GM23338 (cell line): ENCODE measurements around the gene HLCS. TPM values are rescaled to one million over a fixed set of nuclear protein-coding genes. Genes with fewer than 3 reads are reported as not detected.
"Not testable (repeated sequence)": the region's sequence is repeated elsewhere in the genome, so short reads cannot be mapped to it uniquely, and the experiment has no call there.

Experiments used
- ATAC-seq: fragments of 200-7000 bp; cut with Tn5 transposase; 3 replicates; pipeline ENCODE4 v1.9.1; 2020
- DNase-seq: peaks from one replicate; pipeline ENCODE4 v3.0.0-alpha.2; 2015; ENCODE audit warnings: low spot score
- H2AFZ ChIP-seq: fragments of 200-600 bp; sonication (generic); 2 replicates; pipeline ENCODE4 v1.8.0; 2016; ENCODE audit warnings: antibody characterized with exemption, mild to moderate bottlenecking, moderate library complexity
- H3F3A ChIP-seq: fragments of 200-600 bp; sonication (generic); replicated peaks from 2 replicates; pipeline ENCODE4 v1.8.0; 2017; ENCODE audit warnings: antibody characterized with exemption, mixed run types, low read depth
- H3K27ac ChIP-seq: fragments of 200-600 bp; sonication (generic); 2 replicates; pipeline ENCODE4 v1.6.1; 2016; ENCODE audit warnings: low read depth
- H3K27me3 ChIP-seq: fragments of 200-600 bp; sonication (generic); 2 replicates; pipeline ENCODE4 v1.8.0; 2016; ENCODE audit warnings: mild to moderate bottlenecking, mixed run types, moderate library complexity; ENCODE audit not compliant: insufficient read depth
- H3K36me3 ChIP-seq: fragments of 200-600 bp; sonication (generic); 2 replicates; pipeline ENCODE4 v1.8.0; 2016; ENCODE audit warnings: mild to moderate bottlenecking; ENCODE audit not compliant: insufficient read depth
- H3K4me1 ChIP-seq: fragments of 200-600 bp; sonication (generic); 2 replicates; pipeline ENCODE4 v1.8.0; 2016; ENCODE audit warnings: mild to moderate bottlenecking, moderate library complexity; ENCODE audit not compliant: insufficient read depth
- H3K4me2 ChIP-seq: fragments of 200-600 bp; sonication (generic); 2 replicates; pipeline ENCODE4 v1.7.1; 2017; ENCODE audit warnings: mixed run types
- H3K4me3 ChIP-seq: fragments of 200-600 bp; sonication (generic); 2 replicates; pipeline ENCODE4 v1.6.1; 2016; ENCODE audit warnings: mixed run types
- H3K79me2 ChIP-seq: fragments of 200-600 bp; sonication (generic); replicated peaks from 2 replicates; pipeline ENCODE4 v1.8.0; 2017; ENCODE audit warnings: mild to moderate bottlenecking; ENCODE audit not compliant: insufficient read depth
- H3K9me2 ChIP-seq: fragments of 200-600 bp; sonication (generic); 2 replicates; pipeline ENCODE4 v1.8.0; 2017; ENCODE audit not compliant: insufficient read depth
- H4K20me1 ChIP-seq: fragments of 200-600 bp; sonication (generic); replicated peaks from 2 replicates; pipeline ENCODE4 v1.8.0; 2017; ENCODE audit warnings: mild to moderate bottlenecking; ENCODE audit not compliant: insufficient read depth
- H3K27ac Mint-ChIP-seq: 2 replicates; pipeline ENCODE4 v1.8.0; 2020; ENCODE audit warnings: inconsistent platforms, mild to moderate bottlenecking, moderate library complexity, mixed read lengths
- H3K27me3 Mint-ChIP-seq: 3 replicates; pipeline ENCODE4 v1.8.0; 2022; ENCODE audit warnings: low read depth, mild to moderate bottlenecking, moderate library complexity, mixed read lengths, inconsistent platforms; ENCODE audit not compliant: insufficient read depth, poor library complexity
- H3K36me3 Mint-ChIP-seq: 3 replicates; pipeline ENCODE4 v1.8.0; 2021; ENCODE audit warnings: low read depth, mild to moderate bottlenecking, inconsistent platforms, moderate library complexity, mixed read lengths
- H3K4me1 Mint-ChIP-seq: 3 replicates; pipeline ENCODE4 v1.8.0; 2020; ENCODE audit warnings: mild to moderate bottlenecking, inconsistent platforms, mixed read lengths
- H3K4me3 Mint-ChIP-seq: 3 replicates; pipeline ENCODE4 v1.8.0; 2021; ENCODE audit warnings: moderate library complexity, mild to moderate bottlenecking, inconsistent platforms, mixed read lengths
- H3K9me3 Mint-ChIP-seq: 3 replicates; pipeline ENCODE4 v1.8.0; 2020; ENCODE audit warnings: moderate library complexity, mild to moderate bottlenecking, inconsistent platforms, mixed read lengths
- CREB1 ChIP-seq: fragments of 250-450 bp; sonication (Bioruptor Pico); IDR thresholded peaks from 2 replicates; pipeline ENCODE4 v1.5.0; 2020; ENCODE audit warnings: low read depth, mild to moderate bottlenecking, moderate library complexity
- EZH2 ChIP-seq: fragments of 200-600 bp; sonication (generic); IDR thresholded peaks from one replicate; pipeline ENCODE4 v1.8.0; 2017; ENCODE audit warnings: antibody characterized with exemption, mild to moderate bottlenecking, low read depth; ENCODE audit not compliant: unreplicated experiment
- POLR2AphosphoS5 ChIP-seq: IDR thresholded peaks from 2 replicates; pipeline ENCODE4 v1.6.1; 2016; ENCODE audit warnings: antibody characterized with exemption, low read depth
- ZNF114 ChIP-seq: fragments of 250-450 bp; sonication (Bioruptor Pico); IDR thresholded peaks from 2 replicates; pipeline ENCODE4 v1.5.0; 2020; ENCODE audit warnings: mild to moderate bottlenecking, moderate library complexity
- polyA plus RNA-seq: library from polyadenylated mRNA; unstranded; fragments of >200 nt; fragmentation: Nextera tagmentation; extraction: Ambion mirVana; gene quantifications from 2 replicates; pipeline ENCODE4 v1.2.1, GENCODE V29; 2016
- total RNA-seq: library from RNA; depleted of rRNA; stranded (reverse); fragments of >200 nt; shearing (Covaris generic); gene quantifications from 2 replicates; pipeline ENCODE4 v1.2.3, GENCODE V29; 2014
- TF ChIP-seq, protein P1 (sequence below), 2 experiments: fragments of 200-600 bp in 1 of 2; sonication (generic) in 1 of 2; conservative IDR thresholded peaks; 2 replicates each; pipeline versions ENCODE4 v1.5.1 to v1.6.1; 2016 to 2017; ENCODE audit warnings: antibody characterized with exemption in 2 of 2, low read depth in 2 of 2, mild to moderate bottlenecking in 2 of 2, moderate library complexity in 1 of 2
- TF ChIP-seq, protein P2 (sequence below): fragments of 250-450 bp; sonication (Bioruptor Pico); IDR thresholded peaks from 2 replicates; pipeline ENCODE4 v1.5.0; 2020; ENCODE audit warnings: mild to moderate bottlenecking, moderate library complexity

The HLCS gene
- total and polyA plus RNA-seq, 2 experiments from 2014 or later = 6.1 to 14.7 TPM

DNA sequence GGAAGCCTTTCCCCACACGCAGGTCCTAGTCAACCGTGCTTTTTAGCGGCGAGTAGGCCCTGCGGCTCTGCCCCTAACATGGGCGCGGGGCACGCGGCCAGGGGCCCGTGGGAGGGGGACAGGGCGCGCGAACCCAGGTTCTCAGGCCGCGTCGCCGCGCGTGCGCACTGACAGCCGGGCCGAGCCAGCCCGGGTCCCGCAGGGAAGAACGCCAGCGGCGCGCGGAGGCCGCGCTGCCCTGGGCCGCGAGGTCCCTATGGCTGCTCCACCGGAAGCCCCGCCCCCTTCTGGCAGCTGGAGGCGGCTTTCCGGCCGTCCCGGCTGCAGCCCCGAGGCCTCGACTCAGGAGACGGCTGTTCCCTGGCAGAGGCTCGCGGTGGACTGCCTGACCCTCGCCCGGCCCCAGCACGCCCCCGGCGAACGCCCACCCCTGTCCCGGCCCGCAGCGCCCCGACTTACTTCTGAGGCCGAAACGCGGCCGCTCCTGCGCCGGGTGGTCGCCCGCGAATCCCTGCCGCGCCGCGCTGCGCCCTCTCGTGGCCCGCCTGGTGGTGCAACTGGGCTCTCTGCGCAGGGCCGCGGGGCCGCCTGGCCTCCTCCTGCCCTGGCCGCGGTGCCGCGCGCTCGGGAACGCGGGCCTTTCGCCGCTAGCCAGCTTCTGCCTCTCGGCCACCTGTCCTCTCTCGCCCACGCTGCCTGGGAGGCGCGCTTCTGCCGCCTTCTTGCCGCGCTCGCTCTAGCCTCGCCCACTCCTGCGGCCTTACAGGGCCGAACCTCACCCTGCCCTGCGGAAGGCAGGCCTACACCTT is 23.4 kb upstream of the HLCS start:
- Histone ChIP-seq H2AFZ (peak overlapping the region; percentile 86), H3K27ac (peak overlapping the region; percentile 48; the same call in 1 of the 2 replicates), H3K4me1 (peaks cover 19% of the 10 kb centered on the region), H3F3A (peaks cover 12% of the 10 kb centered on the region; the same call in 1 of the 2 replicates), H3K9me2 (no peaks in the 10 kb centered on the region), H3K4me2 (peak overlapping the region; percentile 93), H4K20me1 (no peaks in the 10 kb centered on the region), H3K4me3 (peak overlapping the region; percentile 57), H3K79me2 (no peaks in the 10 kb centered on the region), H3K36me3 (no peaks in the 10 kb centered on the region), H3K27me3 (peaks cover 12% of the 10 kb centered on the region)
- ATAC-seq (peak; percentile 84), DNase-seq (peak; percentile 92)
- TF ChIP-seq ZNF114 (CRISPR knock-in tag) (no peak), POLR2AphosphoS5 (peak; percentile 57)
- TF ChIP-seq, protein P1, sequence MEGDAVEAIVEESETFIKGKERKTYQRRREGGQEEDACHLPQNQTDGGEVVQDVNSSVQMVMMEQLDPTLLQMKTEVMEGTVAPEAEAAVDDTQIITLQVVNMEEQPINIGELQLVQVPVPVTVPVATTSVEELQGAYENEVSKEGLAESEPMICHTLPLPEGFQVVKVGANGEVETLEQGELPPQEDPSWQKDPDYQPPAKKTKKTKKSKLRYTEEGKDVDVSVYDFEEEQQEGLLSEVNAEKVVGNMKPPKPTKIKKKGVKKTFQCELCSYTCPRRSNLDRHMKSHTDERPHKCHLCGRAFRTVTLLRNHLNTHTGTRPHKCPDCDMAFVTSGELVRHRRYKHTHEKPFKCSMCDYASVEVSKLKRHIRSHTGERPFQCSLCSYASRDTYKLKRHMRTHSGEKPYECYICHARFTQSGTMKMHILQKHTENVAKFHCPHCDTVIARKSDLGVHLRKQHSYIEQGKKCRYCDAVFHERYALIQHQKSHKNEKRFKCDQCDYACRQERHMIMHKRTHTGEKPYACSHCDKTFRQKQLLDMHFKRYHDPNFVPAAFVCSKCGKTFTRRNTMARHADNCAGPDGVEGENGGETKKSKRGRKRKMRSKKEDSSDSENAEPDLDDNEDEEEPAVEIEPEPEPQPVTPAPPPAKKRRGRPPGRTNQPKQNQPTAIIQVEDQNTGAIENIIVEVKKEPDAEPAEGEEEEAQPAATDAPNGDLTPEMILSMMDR (conservative IDR thresholded peaks at IDR 0.05; ENCODE audit: low read depth in 2 of 2) = peak in 1 of 2 experiments; percentile 48; a peak in 3 of 4 replicates
- Mint-ChIP-seq H3K4me1 (peaks cover 29% of the 10 kb centered on the region), H3K4me3 (peak overlapping the region; percentile 83), H3K27ac (peak overlapping the region; percentile 93), H3K36me3 (no peaks in the 10 kb centered on the region; the same call in 1 of the 3 replicates), H3K9me3 (no peaks in the 10 kb centered on the region), H3K27me3 (peaks cover 22% of the 10 kb centered on the region)

DNA sequence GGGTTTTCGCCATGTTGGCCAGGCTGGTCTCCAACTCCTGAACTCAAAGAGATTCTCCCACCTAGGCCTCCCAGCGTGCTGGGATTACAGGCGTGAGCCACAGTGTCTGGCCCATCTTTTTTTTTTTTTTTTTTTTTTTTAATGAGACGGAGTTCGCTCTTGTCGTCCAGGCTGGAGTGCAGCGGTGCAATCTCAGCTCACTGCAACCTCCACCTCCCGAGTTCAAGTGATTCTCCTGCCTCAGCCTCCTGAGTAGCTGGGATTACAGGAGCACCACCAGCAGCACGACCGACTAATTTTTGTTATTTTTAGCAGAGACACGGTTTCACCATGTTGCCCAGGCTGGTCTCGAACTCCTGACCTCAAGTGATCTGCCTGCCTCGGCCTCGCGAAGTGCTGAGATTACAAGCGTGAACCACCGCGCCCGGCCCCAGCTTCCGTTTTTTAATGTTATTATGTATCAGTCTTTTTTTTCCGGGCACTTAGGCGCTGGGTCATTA is 22.8 kb upstream of the HLCS start:
- peaks cover 20% of the 10 kb centered on the region for H3K27me3 Mint-ChIP-seq
- not testable (repeated sequence) for H3K27ac Mint-ChIP-seq, H3K9me3 Mint-ChIP-seq, ATAC-seq, H3K9me2 ChIP-seq, DNase-seq, H4K20me1 ChIP-seq, H3K79me2 ChIP-seq, H3K36me3 Mint-ChIP-seq, H3K36me3 ChIP-seq, H3K27ac ChIP-seq
- peaks cover 26% of the 10 kb centered on the region for H3K4me1 Mint-ChIP-seq
- Histone ChIP-seq H3K27me3 (peaks cover 12% of the 10 kb centered on the region), H3K4me3 (peak overlapping the region; percentile 57), H3F3A (peaks cover 12% of the 10 kb centered on the region; the same call in 1 of the 2 replicates), H2AFZ (0 out of 2 replicates have a peak overlapping the region, but pooled peaks have one; percentile 43), H3K4me1 (peaks cover 18% of the 10 kb centered on the region), H3K4me2 (peak overlapping the region; percentile 93)
- peak overlapping the region; percentile 69 for H3K4me3 Mint-ChIP-seq

DNA sequence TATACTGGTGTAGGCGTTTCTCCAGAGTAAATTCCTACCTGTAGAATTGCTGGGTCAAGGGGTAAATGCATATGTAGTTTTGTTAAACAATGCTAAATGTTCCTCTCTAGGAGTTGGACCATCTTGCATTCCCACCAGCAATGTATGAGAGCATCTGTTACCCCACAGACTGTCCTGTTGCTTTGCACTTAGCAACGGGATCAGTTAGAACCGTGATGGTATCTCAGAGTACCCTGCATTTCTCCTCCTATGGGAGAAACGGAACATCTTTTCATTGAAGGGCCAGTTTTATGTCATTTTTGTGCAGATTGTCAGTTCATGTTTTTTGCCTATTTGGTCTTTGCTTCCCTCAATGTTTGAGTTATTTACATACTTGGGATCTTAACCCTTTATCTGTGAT is 22.1 kb upstream of the HLCS start:
- Histone ChIP-seq H3K4me3 (no peak overlapping the region), H2AFZ (no peak overlapping the region), H3K79me2 (no peaks in the 10 kb centered on the region), H3F3A (peaks cover 6% of the 10 kb centered on the region; the same call in 1 of the 2 replicates), H3K4me2 (no peak overlapping the region), H3K36me3 (no peaks in the 10 kb centered on the region), H3K9me2 (no peaks in the 10 kb centered on the region), H3K27ac (no peak overlapping the region), H3K27me3 (peaks cover 12% of the 10 kb centered on the region), H3K4me1 (peaks cover 18% of the 10 kb centered on the region), H4K20me1 (no peaks in the 10 kb centered on the region)
- Mint-ChIP-seq H3K4me1 (peaks cover 26% of the 10 kb centered on the region), H3K27ac (no peak overlapping the region), H3K36me3 (no peaks in the 10 kb centered on the region; the same call in 1 of the 3 replicates), H3K4me3 (0 out of 3 replicates have a peak overlapping the region, but pooled peaks have one; percentile 8), H3K9me3 (no peaks in the 10 kb centered on the region), H3K27me3 (peaks cover 20% of the 10 kb centered on the region)
- DNase-seq (no peak), ATAC-seq (no peak)
- TF ChIP-seq EZH2 (no peak), CREB1 (CRISPR knock-in tag) (no peak)
- TF ChIP-seq, protein P2, sequence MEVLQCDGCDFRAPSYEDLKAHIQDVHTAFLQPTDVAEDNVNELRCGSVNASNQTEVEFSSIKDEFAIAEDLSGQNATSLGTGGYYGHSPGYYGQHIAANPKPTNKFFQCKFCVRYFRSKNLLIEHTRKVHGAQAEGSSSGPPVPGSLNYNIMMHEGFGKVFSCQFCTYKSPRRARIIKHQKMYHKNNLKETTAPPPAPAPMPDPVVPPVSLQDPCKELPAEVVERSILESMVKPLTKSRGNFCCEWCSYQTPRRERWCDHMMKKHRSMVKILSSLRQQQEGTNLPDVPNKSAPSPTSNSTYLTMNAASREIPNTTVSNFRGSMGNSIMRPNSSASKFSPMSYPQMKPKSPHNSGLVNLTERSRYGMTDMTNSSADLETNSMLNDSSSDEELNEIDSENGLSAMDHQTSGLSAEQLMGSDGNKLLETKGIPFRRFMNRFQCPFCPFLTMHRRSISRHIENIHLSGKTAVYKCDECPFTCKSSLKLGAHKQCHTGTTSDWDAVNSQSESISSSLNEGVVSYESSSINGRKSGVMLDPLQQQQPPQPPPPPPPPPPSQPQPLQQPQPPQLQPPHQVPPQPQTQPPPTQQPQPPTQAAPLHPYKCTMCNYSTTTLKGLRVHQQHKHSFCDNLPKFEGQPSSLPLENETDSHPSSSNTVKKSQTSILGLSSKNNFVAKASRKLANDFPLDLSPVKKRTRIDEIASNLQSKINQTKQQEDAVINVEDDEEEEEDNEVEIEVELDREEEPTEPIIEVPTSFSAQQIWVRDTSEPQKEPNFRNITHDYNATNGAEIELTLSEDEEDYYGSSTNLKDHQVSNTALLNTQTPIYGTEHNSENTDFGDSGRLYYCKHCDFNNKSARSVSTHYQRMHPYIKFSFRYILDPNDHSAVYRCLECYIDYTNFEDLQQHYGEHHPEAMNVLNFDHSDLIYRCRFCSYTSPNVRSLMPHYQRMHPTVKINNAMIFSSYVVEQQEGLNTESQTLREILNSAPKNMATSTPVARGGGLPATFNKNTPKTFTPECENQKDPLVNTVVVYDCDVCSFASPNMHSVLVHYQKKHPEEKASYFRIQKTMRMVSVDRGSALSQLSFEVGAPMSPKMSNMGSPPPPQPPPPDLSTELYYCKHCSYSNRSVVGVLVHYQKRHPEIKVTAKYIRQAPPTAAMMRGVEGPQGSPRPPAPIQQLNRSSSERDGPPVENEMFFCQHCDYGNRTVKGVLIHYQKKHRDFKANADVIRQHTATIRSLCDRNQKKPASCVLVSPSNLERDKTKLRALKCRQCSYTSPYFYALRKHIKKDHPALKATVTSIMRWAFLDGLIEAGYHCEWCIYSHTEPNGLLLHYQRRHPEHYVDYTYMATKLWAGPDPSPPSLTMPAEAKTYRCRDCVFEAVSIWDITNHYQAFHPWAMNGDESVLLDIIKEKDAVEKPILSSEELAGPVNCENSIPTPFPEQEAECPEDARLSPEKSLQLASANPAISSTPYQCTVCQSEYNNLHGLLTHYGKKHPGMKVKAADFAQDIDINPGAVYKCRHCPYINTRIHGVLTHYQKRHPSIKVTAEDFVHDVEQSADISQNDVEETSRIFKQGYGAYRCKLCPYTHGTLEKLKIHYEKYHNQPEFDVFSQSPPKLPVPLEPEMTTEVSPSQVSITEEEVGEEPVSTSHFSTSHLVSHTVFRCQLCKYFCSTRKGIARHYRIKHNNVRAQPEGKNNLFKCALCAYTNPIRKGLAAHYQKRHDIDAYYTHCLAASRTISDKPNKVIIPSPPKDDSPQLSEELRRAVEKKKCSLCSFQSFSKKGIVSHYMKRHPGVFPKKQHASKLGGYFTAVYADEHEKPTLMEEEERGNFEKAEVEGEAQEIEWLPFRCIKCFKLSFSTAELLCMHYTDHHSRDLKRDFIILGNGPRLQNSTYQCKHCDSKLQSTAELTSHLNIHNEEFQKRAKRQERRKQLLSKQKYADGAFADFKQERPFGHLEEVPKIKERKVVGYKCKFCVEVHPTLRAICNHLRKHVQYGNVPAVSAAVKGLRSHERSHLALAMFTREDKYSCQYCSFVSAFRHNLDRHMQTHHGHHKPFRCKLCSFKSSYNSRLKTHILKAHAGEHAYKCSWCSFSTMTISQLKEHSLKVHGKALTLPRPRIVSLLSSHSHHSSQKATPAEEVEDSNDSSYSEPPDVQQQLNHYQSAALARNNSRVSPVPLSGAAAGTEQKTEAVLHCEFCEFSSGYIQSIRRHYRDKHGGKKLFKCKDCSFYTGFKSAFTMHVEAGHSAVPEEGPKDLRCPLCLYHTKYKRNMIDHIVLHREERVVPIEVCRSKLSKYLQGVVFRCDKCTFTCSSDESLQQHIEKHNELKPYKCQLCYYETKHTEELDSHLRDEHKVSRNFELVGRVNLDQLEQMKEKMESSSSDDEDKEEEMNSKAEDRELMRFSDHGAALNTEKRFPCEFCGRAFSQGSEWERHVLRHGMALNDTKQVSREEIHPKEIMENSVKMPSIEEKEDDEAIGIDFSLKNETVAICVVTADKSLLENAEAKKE (CRISPR knock-in tag) = no peak
